WTC11 (cell line): Measurements from ENCODE around the gene RNF169. TPM values are rescaled to one million over a fixed set of nuclear protein-coding genes. Genes with fewer than 3 reads are reported as not detected.

Source experiments
- ATAC-seq: fragments of 200-7000 bp; cut with Tn5 transposase; 2 replicates; pipeline ENCODE4 v1.10.0; 2021; ENCODE audit warnings: mild to moderate bottlenecking, moderate library complexity
- CTCF ChIA-PET: fragments of 300-600 bp; sonication (Branson Sonifier 250); formaldehyde crosslinking; loops from one replicate; lab custom pipeline; 2021; ENCODE audit warnings: antibody characterized with exemption; lab: Charles Lee
- POLR2A ChIA-PET: fragments of 350-600 bp; sonication (Branson Sonifier 250); formaldehyde crosslinking; loops from one replicate; lab custom pipeline; 2021; ENCODE audit warnings: antibody characterized with exemption; lab: Charles Lee
- DNase-seq: peaks from one replicate; pipeline ENCODE4 v3.0.0; 2021; ENCODE audit warnings: low spot score
- H3K27ac Mint-ChIP-seq: 2 replicates; pipeline ENCODE4 v1.8.0; 2021; ENCODE audit warnings: mixed read lengths
- H3K27me3 Mint-ChIP-seq: 2 replicates; pipeline ENCODE4 v1.8.0; 2021; ENCODE audit warnings: low read depth, mild to moderate bottlenecking, moderate library complexity, mixed read lengths
- H3K36me3 Mint-ChIP-seq: 2 replicates; pipeline ENCODE4 v1.8.0; 2021; ENCODE audit warnings: mixed read lengths
- H3K4me1 Mint-ChIP-seq: 2 replicates; pipeline ENCODE4 v1.8.0; 2022; ENCODE audit warnings: mixed read lengths
- H3K4me3 Mint-ChIP-seq: 2 replicates; pipeline ENCODE4 v1.8.0; 2021; ENCODE audit warnings: mild to moderate bottlenecking, moderate library complexity, mixed read lengths
- H3K9me3 Mint-ChIP-seq: 2 replicates; pipeline ENCODE4 v1.8.0; 2021; ENCODE audit warnings: mixed read lengths
- AFF4 ChIP-seq: sonication (generic); formaldehyde crosslinking; IDR thresholded peaks from 2 replicates; pipeline ENCODE4 v1.8.1; 2023; ENCODE audit warnings: mild to moderate bottlenecking, missing genetic modification reagents, borderline replicate concordance
- ATF3 ChIP-seq: sonication (generic); formaldehyde crosslinking; conservative IDR thresholded peaks from 2 replicates; pipeline ENCODE4 v1.8.1; 2022; ENCODE audit warnings: mild to moderate bottlenecking, missing genetic modification reagents
- E2F5 ChIP-seq: sonication (generic); formaldehyde crosslinking; IDR thresholded peaks from 2 replicates; pipeline ENCODE4 v1.8.1; 2022; ENCODE audit warnings: mild to moderate bottlenecking, moderate library complexity, missing genetic modification reagents
- FOXP1 ChIP-seq: sonication (generic); formaldehyde crosslinking; IDR thresholded peaks from 2 replicates; pipeline ENCODE4 v1.8.0; 2022; ENCODE audit warnings: missing genetic modification reagents, mild to moderate bottlenecking, moderate library complexity, borderline replicate concordance
- JAZF1 ChIP-seq: fragments of 250-450 bp; sonication (Bioruptor Pico); IDR thresholded peaks from 2 replicates; pipeline ENCODE4 v1.9.0; 2021; ENCODE audit warnings: moderate library complexity, mild to moderate bottlenecking, inconsistent platforms
- JUN ChIP-seq: sonication (generic); formaldehyde crosslinking; IDR thresholded peaks from 2 replicates; pipeline ENCODE4 v1.8.0; 2023; ENCODE audit warnings: mild to moderate bottlenecking, missing genetic modification reagents
- NFATC4 ChIP-seq: fragments of 250-450 bp; sonication (Bioruptor Pico); IDR thresholded peaks from 2 replicates; pipeline ENCODE4 v1.9.0; 2021; ENCODE audit warnings: mild to moderate bottlenecking
- NFYB ChIP-seq: sonication (generic); formaldehyde crosslinking; conservative IDR thresholded peaks from 2 replicates; pipeline ENCODE4 v1.8.0; 2022; ENCODE audit warnings: low read depth, missing genetic modification reagents
- PREB ChIP-seq: sonication (generic); formaldehyde crosslinking; IDR thresholded peaks from 2 replicates; pipeline ENCODE4 v1.8.1; 2022; ENCODE audit warnings: mild to moderate bottlenecking, missing genetic modification reagents, moderate library complexity, borderline replicate concordance
- PRRX2 ChIP-seq: fragments of 250-450 bp; sonication (Bioruptor Pico); IDR thresholded peaks from 2 replicates; pipeline ENCODE4 v1.8.0; 2021; ENCODE audit warnings: mild to moderate bottlenecking
- USF2 ChIP-seq: sonication (generic); formaldehyde crosslinking; IDR thresholded peaks from 2 replicates; pipeline ENCODE4 v1.8.1; 2023; ENCODE audit warnings: mild to moderate bottlenecking, missing genetic modification reagents, moderate library complexity
- ZNF232 ChIP-seq: sonication (generic); formaldehyde crosslinking; IDR thresholded peaks from 2 replicates; pipeline ENCODE4 v1.8.0; 2022; ENCODE audit warnings: mild to moderate bottlenecking, missing genetic modification reagents
- ZNF263 ChIP-seq: sonication (generic); formaldehyde crosslinking; IDR thresholded peaks from 2 replicates; pipeline ENCODE4 v1.8.1; 2022; ENCODE audit warnings: low read depth, mild to moderate bottlenecking, moderate library complexity, missing genetic modification reagents
- ZNF281 ChIP-seq: sonication (generic); formaldehyde crosslinking; IDR thresholded peaks from 2 replicates; pipeline ENCODE4 v1.8.0; 2023; ENCODE audit warnings: mild to moderate bottlenecking, missing genetic modification reagents
- ZNF425 ChIP-seq: fragments of 250-450 bp; sonication (Bioruptor Pico); conservative IDR thresholded peaks from 2 replicates; pipeline ENCODE4 v1.9.0; 2021; ENCODE audit warnings: mild to moderate bottlenecking
- total RNA-seq: library from RNA; stranded (reverse); gene quantifications from 3 replicates; pipeline ENCODE4 v1.2.3, GENCODE V29; 2021

The RNF169 gene
- total RNA-seq, 1 experiment from 2014 or later: 13.6 TPM

- TF ChIP-seq AFF4 (CRISPR knock-in tag) (no peak), FOXP1 (no peak), ATF3 (CRISPR knock-in tag) (no peak), PRRX2 (CRISPR knock-in tag) (no peak), NFATC4 (no peak), JUN (CRISPR knock-in tag) (no peak), USF2 (CRISPR knock-in tag) (no peak), E2F5 (CRISPR knock-in tag) (no peak)
These were observed 91.3 kb downstream of the RNF169 start (continued) for GRCh38 chr11:74839971-74840370.

- Mint-ChIP-seq H3K4me3 (no peak overlapping the region), H3K27ac (peak overlapping the region; percentile 79), H3K27me3 (no peaks in the 10 kb centered on the region), H3K4me1 (peaks cover 11% of the 10 kb centered on the region), H3K9me3 (no peaks in the 10 kb centered on the region), H3K36me3 (peaks cover 18% of the 10 kb centered on the region)
- ChIA-PET POLR2A (no interaction called here), CTCF (interaction anchor here (0.7 to 1.4 kb wide), 5 partner anchors 8 to 248 kb away, joined by 3 to 6 read pairs (median 3); partner anchors contain the start of gene POLD3)
- no peak for DNase-seq
- ATAC-seq: no peak
- no peak for TF ChIP-seq AFF4 (CRISPR knock-in tag)
- TF ChIP-seq ZNF232 (CRISPR knock-in tag): no peak
- no peak for TF ChIP-seq JAZF1 (CRISPR knock-in tag)
- TF ChIP-seq PREB (CRISPR knock-in tag): no peak
- TF ChIP-seq E2F5 (CRISPR knock-in tag): no peak
- TF ChIP-seq ATF3 (CRISPR knock-in tag): no peak
- no peak for TF ChIP-seq NFYB
- no peak for TF ChIP-seq ZNF281 (CRISPR knock-in tag)
- no peak for TF ChIP-seq ZNF263
- no peak for TF ChIP-seq ZNF425 (CRISPR knock-in tag)
These were observed 91.8 kb downstream of the RNF169 start for GRCh38 chr11:74840486-74840885.
